ENCODE data around the gene CCDC33.

The CCDC33 gene

DNA sequence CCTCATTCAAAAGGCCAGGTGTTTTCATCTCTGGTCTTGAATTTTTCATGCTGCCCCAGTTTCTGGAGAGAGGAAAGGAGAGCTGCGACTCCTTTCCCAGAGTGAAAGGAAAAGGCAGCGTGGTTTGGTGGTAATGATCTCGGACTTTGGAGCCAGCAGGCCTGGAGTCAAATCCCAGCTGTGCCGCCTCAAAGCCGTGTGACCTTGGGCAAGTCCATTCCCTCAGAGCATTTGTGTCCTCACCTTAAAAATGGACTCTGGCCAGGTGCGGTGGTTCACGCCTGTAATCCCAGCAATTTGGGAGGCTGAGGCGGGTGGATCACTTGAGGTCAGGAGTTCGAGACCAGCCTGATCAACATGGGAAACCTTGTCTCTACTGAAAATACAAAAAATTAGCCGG, 4.7 kb upstream of the CCDC33 start:
- Mint-ChIP-seq H3K9me3 (no peaks in the 10 kb centered on the region), H3K27ac (no peak overlapping the region), H3K27me3 (peaks cover 7% of the 10 kb centered on the region), H3K4me3 (no peak overlapping the region), H3K36me3 (ENCODE audit: low read depth) (no peaks in the 10 kb centered on the region), H3K4me1 (ENCODE audit: low read depth) (no peaks in the 10 kb centered on the region)
- DNase-seq, result no peak

DNA sequence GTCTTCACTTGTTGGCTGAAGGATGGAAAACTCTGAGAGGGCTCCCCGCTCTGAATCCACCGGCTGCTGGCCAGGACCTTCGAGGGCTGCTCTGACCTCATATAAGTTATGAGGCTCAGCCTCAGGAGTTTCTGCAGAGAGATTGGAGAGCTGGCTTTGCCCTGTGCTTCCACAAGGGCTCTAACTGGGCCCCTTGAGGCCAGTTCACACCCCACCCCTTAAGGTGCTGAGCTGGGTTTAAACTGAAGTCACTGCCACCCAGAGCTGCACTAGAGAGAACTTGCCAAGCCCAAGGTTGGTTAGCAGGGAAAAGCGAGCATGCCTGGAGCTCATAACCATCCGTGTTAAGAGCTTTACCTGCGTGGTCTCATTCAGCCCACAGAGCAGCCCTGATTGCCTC, 2.8 kb upstream of the CCDC33 start:
- H3K4me3 Mint-ChIP-seq, result no peak overlapping the region
- H3K27me3 Mint-ChIP-seq, result no peaks in the 10 kb centered on the region
- H3K36me3 Mint-ChIP-seq (ENCODE audit: low read depth), result no peaks in the 10 kb centered on the region
- DNase-seq, result no peak
- H3K27ac Mint-ChIP-seq, result no peak overlapping the region
- no peaks in the 10 kb centered on the region for H3K4me1 Mint-ChIP-seq (ENCODE audit: low read depth)
- no peaks in the 10 kb centered on the region for H3K9me3 Mint-ChIP-seq

DNA sequence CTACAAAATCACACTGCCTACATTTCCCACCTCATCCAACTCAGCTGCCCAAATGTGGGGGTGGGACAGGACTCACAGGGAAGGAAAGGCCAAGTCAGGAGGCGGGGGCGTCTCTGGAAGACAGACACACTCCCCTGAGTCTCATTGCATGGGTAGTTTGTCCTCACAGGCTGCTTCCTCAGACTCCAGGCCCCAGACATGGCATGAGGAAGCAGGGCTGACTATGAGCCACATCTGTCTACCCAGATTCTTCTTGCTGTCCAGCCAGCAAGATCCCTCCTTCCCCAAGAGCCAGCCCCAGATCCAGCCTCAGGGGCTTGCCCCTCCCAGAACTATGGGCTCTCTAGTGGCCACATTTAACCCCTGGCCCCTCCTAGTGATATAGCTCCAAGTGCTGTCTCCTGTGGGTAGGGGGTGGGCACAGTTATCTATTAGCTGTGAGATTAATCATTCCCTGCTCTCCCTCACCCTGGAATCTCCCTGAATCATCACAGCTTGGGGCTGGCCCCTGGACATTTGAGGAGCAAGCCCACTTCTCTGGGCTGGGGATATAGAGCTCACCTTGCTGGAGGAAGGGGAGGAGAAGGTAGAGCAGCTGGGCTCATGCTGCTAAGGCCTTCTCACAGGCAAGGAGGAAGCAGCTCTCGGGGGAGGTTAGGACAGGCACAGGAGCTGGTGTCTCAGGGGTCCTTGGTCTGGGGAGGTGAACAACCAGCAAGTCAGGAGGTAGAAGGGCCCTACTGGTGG, 2.1 kb upstream of the CCDC33 start:
- Mint-ChIP-seq H3K27ac (no peak overlapping the region), H3K4me1 (ENCODE audit: low read depth) (no peaks in the 10 kb centered on the region), H3K9me3 (no peaks in the 10 kb centered on the region), H3K27me3 (no peaks in the 10 kb centered on the region), H3K36me3 (ENCODE audit: low read depth) (no peaks in the 10 kb centered on the region), H3K4me3 (no peak overlapping the region)
- DNase-seq, result no peak

DNA sequence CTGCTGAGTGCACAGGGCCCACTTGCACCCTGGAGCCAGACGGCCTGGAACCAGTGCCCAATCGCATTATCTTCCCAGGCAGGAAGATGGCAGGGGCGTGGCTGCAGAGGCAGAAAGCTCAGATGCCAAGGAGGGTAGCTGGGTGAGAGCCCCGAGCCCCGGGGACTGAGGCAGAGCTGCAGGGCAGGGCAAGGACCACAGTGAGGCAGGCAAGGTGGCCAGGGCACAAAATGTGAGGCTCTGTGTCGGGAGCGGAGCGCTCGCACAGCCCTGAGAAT, 1.6 kb upstream of the CCDC33 start:
- Mint-ChIP-seq H3K9me3 (no peaks in the 10 kb centered on the region), H3K27ac (no peak overlapping the region), H3K4me3 (no peak overlapping the region), H3K36me3 (ENCODE audit: low read depth) (no peaks in the 10 kb centered on the region), H3K4me1 (ENCODE audit: low read depth) (no peaks in the 10 kb centered on the region), H3K27me3 (no peaks in the 10 kb centered on the region)
- no peak for DNase-seq

DNA sequence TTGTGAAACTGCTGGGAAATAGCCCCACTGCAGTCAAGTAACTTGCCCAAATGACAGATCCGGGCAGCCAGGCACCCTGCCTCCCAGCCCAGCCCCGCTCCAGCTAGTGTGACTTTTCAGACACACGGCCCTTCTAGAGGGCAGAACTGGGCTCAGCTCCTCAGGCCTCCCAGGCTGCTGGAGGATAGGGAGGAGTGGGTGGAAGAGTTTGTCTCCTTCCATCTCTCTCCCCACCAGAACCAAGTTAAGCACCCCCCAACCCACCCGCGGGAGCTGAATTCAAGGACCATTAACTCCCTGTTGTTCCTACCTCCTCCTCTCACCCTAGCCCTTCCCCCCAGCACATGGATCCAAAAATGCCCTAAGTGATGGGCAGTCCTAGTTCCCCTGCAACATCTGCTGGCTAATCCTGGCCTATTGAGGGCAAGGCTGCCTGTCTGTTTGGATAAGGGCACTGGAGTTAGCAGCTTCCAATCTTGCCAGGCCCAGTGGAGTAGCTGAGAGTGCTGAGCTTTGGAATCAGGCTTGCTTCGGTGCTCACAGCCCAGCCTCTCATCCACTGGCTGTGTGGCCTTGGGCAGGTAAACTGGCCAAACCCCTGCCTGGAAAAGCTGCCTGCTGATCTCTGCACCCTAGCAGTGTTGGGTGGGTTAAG, 3.1 kb downstream of the CCDC33 start:
- Mint-ChIP-seq H3K27ac (no peak overlapping the region), H3K36me3 (ENCODE audit: low read depth) (no peaks in the 10 kb centered on the region), H3K9me3 (no peaks in the 10 kb centered on the region), H3K4me3 (no peak overlapping the region), H3K4me1 (ENCODE audit: low read depth) (no peaks in the 10 kb centered on the region), H3K27me3 (peaks cover 28% of the 10 kb centered on the region)
- no peak for DNase-seq

DNA sequence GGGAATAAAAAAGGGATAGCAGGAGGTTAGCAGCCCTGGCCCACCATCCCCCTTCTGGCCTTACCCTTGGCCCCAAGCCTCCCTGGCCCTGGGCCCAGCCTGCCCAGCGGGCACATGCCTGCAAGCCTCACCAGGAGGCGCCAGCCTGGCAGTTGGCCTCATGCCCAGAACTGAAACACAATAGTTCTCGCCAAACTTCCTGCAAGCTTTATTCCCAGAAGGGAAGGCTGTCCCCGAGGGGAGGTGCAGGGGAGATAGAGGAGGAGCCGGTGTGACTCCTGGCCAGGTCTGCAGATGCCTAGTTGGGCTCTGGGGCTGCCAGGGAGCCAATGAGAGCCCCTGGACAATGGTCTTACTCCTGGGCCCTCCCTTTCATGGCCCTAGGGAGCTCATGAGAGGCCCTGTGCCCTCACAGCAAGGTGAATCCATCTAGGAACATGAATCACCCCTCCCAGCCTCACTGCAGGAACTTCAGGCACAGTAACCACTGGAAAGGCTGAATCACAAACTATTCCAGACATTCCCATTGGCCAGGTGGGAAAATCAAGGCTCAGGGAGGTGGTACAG, 4.0 kb downstream of the CCDC33 start:
- Mint-ChIP-seq H3K27me3 (peaks cover 37% of the 10 kb centered on the region), H3K4me3 (no peak overlapping the region), H3K36me3 (ENCODE audit: low read depth) (no peaks in the 10 kb centered on the region), H3K27ac (no peak overlapping the region), H3K4me1 (ENCODE audit: low read depth) (peaks cover 5% of the 10 kb centered on the region), H3K9me3 (no peaks in the 10 kb centered on the region)
- DNase-seq, result no peak

DNA sequence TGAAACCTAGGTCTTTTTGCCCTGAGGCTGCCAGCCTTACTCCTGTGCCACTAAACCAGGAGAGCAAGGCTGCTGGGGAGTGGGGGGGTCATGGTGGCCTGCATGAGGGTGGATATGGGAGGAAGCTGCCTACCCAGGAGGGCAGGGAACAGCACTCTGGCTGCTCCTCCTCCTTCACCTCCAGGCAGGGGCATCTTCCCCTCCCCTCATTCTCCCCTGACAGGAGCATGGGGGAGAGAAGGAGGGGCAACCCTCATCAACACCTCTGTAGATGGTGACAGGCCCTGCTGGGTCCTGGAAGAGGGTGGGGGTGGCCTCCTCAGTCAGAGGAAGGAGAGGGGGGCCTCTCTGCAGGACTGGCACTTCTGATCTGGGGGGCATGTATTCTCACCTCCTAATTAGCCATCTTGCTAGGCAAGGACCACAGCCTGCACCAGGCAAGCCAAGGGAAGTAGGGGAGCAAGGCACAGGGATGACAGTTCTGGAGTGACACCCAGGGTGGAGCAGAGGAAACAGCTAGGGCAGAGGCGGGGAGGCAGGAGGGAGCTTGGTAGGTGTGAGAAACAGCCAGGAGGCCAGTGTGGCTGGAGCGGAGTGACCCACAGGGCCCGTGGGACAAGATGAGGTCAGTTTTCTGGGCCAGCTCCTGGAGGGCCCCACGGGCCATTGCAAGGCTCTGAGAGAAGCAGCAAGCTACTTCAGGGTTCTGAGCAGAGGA, 4.9 kb downstream of the CCDC33 start:
- H3K27me3 Mint-ChIP-seq, result peaks cover 44% of the 10 kb centered on the region
- H3K9me3 Mint-ChIP-seq, result no peaks in the 10 kb centered on the region

DNA sequence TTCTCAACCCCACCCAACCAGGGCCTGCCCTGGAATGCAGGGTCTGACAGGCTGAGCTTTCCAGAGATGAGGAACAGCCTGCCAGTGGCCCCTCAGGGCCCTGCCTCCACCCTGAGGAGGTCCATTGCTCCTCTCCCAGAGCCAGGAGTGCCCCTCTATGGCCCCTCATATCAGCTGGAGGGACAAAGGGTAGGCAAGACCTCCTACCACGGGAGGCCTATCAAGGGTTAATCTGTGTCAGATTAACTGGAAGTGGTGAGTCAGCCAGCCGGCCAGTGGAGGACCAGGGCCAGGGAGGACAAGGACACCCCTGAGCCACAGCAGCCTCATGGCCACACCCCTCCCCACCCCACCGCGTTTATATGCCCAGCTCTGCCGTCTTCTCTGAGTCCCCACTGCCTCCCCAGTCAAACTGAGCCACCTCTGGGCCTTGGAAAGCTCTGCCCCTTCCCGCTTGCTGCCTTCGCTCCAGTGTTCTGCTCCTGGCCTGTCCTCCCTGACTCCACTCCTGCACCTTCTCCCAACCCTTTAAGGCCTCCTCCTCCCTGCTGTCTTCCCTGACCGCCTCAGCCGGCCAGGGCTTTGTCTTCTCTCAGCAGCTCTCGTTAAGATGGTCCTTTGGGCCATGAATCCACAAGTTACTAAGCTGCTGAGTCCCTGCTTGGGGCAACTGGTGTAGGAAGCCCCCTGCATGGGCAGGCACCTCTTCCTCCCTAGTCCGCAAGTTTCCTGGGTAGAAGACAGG, 6.5 kb downstream of the CCDC33 start:
- no peak overlapping the region for H3K4me3 Mint-ChIP-seq
- H3K4me1 Mint-ChIP-seq (ENCODE audit: low read depth), result peaks cover 8% of the 10 kb centered on the region
- no peak overlapping the region for H3K27ac Mint-ChIP-seq
- no peak for DNase-seq
- H3K36me3 Mint-ChIP-seq (ENCODE audit: low read depth), result no peaks in the 10 kb centered on the region
- H3K9me3 Mint-ChIP-seq, result no peaks in the 10 kb centered on the region
- peaks cover 50% of the 10 kb centered on the region for H3K27me3 Mint-ChIP-seq

More for the DNA sequence above, 4.9 kb downstream of the CCDC33 start:
- Mint-ChIP-seq H3K27ac (no peak overlapping the region), H3K36me3 (ENCODE audit: low read depth) (no peaks in the 10 kb centered on the region), H3K4me3 (no peak overlapping the region), H3K4me1 (ENCODE audit: low read depth) (peaks cover 8% of the 10 kb centered on the region)
- DNase-seq, result no peak

DNA sequence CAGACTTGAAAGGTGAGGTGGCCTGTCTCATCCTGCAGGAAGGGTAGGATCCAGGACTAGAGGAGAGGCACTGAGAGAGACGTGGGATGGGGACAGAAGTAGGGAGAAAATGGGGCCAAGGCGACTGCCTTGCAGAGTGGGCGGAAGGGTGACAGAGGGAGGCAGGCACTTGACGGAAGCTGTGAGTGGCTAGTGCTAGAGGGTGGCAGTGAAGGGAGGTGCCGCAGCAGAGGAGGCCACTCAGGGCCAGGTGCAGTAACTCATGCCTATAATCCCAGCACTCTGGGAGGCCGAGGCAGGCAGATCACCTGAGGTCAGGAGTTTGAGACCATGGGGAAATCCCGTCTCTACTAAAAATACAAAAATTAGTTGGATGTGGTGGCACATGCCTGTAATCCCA, 7.3 kb downstream of the CCDC33 start:
- no peak for DNase-seq
- H3K4me3 Mint-ChIP-seq, result no peak overlapping the region
- H3K27me3 Mint-ChIP-seq, result peaks cover 50% of the 10 kb centered on the region
- peaks cover 8% of the 10 kb centered on the region for H3K4me1 Mint-ChIP-seq (ENCODE audit: low read depth)
- no peak overlapping the region for H3K27ac Mint-ChIP-seq
- no peaks in the 10 kb centered on the region for H3K9me3 Mint-ChIP-seq
- H3K36me3 Mint-ChIP-seq (ENCODE audit: low read depth), result no peaks in the 10 kb centered on the region

DNA sequence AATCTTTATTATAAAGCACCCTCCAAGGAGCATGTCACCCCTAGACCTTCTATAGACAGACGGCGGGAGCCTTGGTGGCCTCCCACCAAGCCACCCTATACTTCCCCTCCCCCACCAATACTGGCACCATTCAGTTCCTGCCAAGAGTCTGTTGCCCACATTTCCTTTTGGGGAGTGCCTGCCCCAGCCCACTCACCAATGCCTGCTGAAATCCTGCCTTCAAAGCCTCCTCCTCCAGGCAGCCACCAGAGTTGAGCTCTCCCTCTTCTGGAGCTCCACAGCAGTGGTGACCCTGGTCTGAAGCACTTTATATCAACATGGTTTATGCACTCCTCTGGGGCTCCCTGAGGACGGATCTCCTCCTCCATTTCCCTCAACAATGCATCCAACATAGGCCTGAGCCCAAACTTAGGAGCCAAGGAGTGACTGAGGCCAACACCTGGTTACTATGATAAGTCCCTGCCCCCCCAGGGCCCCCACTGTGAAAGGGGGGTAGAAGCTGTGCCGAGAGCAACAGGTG, 8.8 kb downstream of the CCDC33 start:
- H3K4me1 Mint-ChIP-seq (ENCODE audit: low read depth), result peaks cover 8% of the 10 kb centered on the region

DNA sequence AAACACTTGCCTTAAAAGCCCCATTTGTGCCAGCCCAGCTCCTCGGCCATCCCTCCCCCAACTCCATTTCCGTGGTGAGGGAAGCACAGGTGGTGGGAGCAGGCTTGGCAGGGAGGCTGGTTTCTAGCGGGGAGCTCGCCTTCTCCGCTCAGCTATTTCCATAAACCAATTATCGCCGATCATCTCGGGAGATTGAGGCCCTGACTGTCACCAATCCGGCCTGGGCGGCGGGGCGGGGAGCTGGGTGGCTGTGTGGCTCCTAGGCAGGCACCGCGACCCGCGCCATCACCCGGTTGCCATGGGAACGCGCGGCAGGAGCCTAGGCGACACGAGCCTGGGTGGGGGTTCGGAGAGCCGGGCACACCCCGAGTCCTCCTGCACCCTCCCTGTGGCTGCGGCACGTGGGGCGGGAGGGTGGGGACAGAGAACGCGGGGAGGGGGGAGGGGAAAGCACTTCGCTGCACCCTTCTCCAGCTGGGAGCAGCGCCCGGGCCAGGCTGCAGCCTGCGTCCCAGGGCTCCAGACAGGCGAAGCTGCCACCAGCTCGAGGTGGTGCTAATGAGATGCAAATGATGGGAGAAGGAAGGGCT, 9.3 kb downstream of the CCDC33 start:
- H3K9me3 Mint-ChIP-seq, result no peaks in the 10 kb centered on the region
- H3K4me3 Mint-ChIP-seq, result no peak overlapping the region
- peaks cover 50% of the 10 kb centered on the region for H3K27me3 Mint-ChIP-seq
- peaks cover 8% of the 10 kb centered on the region for H3K4me1 Mint-ChIP-seq (ENCODE audit: low read depth)
- no peak overlapping the region for H3K27ac Mint-ChIP-seq
- peak; percentile 45 for DNase-seq
- H3K36me3 Mint-ChIP-seq (ENCODE audit: low read depth), result no peaks in the 10 kb centered on the region

More for the DNA sequence above, 8.8 kb downstream of the CCDC33 start:
- H3K36me3 Mint-ChIP-seq (ENCODE audit: low read depth), result no peaks in the 10 kb centered on the region
- H3K27ac Mint-ChIP-seq, result no peak overlapping the region
- no peak overlapping the region for H3K4me3 Mint-ChIP-seq
- peaks cover 50% of the 10 kb centered on the region for H3K27me3 Mint-ChIP-seq
- no peak for DNase-seq
- no peaks in the 10 kb centered on the region for H3K9me3 Mint-ChIP-seq

DNA sequence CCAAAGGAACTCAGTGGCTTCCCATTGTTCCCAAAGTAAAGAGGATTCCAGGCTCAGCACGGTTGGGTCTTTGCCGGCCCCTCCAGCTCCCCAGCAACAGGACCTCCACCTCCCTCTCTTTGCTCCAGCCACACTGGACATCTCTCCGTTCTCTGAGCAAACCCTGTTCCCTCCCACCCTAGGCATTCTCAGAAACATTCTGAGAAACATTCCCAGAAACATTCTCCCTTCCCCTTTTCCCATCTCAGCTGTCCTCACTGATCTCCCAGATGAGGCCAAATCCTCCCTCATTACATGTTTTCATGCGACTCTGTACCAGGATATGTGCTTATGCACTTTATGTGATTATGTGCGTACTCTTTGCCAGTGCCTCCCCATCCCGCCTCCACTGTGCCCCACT, 14.1 kb downstream of the CCDC33 start:
- Mint-ChIP-seq H3K36me3 (ENCODE audit: low read depth) (no peaks in the 10 kb centered on the region), H3K4me1 (ENCODE audit: low read depth) (peaks cover 1% of the 10 kb centered on the region), H3K9me3 (no peaks in the 10 kb centered on the region), H3K27ac (no peak overlapping the region), H3K27me3 (peaks cover 11% of the 10 kb centered on the region), H3K4me3 (no peak overlapping the region)
- DNase-seq, result no peak

DNA sequence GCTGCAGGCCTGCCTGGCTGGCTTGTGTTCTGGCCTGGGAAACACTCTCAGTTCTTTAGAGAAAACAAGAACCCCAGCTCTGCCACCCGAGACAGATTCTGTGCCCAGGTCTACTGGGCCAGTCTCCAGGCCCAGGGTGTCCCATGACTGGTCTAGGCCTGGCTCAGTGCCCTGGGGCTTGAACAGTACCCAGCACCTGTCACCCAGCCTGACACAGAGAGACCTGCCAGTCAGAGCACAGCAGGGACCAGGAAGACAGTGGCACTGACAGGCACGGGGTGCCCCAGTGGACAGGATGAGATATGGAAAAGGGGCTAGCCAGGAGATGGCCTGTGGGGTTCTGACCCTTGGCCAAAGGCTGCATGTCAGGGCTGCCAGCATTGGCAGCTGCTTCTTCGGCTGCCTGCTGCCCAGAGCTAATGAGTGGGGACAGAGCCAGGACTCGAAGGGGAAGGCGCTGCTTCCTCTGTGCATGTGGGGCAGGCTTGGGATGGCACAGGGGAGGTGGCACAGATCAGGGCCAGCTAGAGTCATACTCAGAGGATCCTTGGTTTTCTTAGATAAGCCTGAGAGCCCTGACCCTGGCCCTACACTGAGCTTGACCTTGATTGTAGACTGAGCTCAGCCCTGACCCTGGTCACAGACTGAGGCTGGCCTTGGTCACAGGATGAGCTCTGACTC, 15.1 kb downstream of the CCDC33 start:
- Mint-ChIP-seq H3K4me3 (no peak overlapping the region), H3K27ac (no peak overlapping the region), H3K36me3 (ENCODE audit: low read depth) (no peaks in the 10 kb centered on the region), H3K27me3 (peaks cover 4% of the 10 kb centered on the region), H3K4me1 (ENCODE audit: low read depth) (no peaks in the 10 kb centered on the region), H3K9me3 (no peaks in the 10 kb centered on the region)
- no peak for DNase-seq
